ENCODE data around the gene ZCWPW2. TPM values are rescaled to one million over a fixed set of nuclear protein-coding genes. Genes with fewer than 3 reads are reported as not detected.

Gene ZCWPW2, protein sequence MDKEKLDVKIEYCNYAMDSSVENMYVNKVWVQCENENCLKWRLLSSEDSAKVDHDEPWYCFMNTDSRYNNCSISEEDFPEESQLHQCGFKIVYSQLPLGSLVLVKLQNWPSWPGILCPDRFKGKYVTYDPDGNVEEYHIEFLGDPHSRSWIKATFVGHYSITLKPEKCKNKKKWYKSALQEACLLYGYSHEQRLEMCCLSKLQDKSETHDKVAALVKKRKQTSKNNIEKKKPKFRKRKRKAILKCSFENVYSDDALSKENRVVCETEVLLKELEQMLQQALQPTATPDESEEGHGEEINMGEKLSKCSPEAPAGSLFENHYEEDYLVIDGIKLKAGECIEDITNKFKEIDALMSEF
- total RNA-seq, result under 0.01 TPM

GRCh38 chr3:28348629-28349468 lies at the start of gene ZCWPW2, which contains the start of gene AZI2:
TSS of gene ZCWPW2 (plus strand) at chr3:28348721. CDS start at chr3:28413069, 64,348 bp downstream.
TSS of gene AZI2 (minus strand) at chr3:28348824. CDS start at chr3:28340617, 8,207 bp downstream.
- DNase-seq (ENCODE audit: low read depth in 2 of 3, low spot score in 2 of 3), result peak; percentile 85 to 98 (median 96)

DNA sequence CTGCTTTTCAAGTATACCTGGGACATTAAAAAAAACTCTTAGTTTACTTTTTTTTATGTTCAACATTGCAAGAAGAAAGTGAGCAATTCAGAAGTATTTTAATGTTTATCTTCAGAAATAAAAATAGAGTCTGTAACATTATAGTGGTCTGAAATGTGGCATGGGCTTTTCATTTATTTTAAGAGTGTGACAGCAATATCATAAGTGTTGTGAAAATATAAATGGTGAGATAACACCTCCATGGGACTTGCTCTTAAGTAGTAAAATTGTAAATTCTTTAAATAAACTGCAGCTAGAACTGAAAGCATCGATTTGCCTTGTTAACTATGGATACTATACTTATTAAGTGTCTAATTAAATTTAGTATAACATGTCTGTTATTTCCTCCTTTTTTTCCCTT lies 48.8 kb upstream of the ZCWPW2 start:
- DNase-seq (ENCODE audit: low read depth in 2 of 3, low spot score in 2 of 3), result no peak

DNA sequence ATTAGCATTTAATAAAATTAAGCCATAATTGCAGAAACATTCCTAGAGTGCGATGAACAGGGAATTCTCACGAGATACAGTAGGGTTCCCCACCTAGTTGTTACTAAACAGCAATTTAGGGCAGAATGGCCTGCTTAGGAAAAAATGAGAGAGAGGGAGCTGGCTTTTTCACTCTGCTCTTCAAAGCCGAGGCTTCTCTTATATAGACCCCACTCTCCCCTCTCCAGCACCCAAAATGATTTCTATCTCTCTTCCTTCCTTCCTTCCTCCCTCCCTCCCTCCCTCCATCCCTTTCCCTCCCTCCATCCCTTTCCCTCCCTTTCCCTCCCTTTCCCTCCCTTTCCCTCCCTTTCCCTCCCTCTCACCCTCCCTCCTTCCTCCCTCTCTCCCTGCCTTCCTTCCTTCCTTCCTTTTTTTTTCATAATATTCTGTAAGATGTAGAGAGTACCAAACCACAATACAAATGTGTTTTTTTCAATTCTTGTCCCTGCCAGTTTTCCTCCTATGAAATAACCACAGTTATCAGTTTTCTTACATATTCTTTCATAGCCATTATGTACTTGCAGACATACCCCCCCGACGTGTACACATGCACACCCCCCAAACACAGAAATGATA lies 48.1 kb upstream of the ZCWPW2 start:
- DNase-seq (ENCODE audit: low read depth in 2 of 3, low spot score in 2 of 3), result no peak

DNA sequence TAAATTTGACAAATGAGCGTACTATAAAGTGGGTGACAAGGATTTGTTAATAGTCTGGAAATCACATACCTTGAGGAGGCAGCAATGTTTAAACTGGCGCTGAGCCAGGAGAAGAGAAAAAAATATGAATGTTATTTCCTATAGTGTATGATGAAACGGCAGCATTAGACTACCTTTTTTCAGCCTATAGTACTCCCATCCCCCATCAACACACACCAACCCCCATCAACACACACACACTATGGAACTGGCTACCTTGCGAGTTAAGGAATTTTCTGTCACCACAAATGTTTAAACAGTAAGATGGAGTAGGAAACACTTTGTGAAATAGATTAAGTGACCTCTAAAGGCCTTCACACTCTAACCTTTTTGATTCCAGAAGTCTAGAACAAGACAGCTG lies 46.8 kb upstream of the ZCWPW2 start:
- no peak for DNase-seq (ENCODE audit: low read depth in 2 of 3, low spot score in 2 of 3)

GRCh38 chr3:28308196-28308595 lies 40.3 kb upstream of the ZCWPW2 start:
- DNase-seq (ENCODE audit: low read depth in 2 of 3, low spot score in 2 of 3), result no peak

DNA sequence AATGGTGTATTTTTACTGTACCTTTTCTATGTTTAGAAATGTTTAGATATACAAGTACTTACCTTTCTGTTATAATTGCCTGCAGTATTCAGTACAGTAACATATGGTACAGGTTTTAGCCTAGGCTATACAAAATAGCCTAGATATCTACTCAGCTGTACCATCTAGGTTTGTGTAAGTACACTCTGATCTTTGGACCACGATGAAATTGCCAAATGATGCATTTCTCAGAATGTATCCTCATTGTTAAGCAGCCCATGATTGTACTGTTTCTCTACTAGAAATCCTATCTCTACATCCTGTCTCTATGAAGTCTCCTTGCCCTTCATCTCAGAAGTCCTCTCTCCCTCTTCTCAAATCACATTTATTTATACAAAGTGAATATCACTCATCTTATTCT lies 32.8 kb upstream of the ZCWPW2 start:
- DNase-seq (ENCODE audit: low read depth in 2 of 3, low spot score in 2 of 3), result no peak

DNA sequence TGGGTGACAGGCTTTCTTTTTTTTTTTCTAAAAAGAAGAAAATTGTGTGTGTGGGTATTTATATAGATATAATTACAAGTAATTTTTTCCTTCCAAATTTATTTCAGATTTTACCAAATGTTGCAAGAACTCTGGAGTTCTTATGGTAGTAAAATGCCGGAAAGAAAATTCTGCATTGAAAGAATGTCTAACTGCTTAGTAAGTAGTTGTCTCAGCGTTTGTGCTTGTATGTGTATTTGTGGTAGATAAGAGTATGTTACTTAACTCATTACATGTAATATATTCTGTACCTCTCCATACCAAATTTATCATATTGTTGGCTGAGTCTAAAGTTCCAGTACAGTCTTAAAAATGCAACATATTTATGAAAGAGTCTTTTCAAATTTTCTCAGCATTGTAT lies 32.3 kb upstream of the ZCWPW2 start:
- no peak for DNase-seq (ENCODE audit: low read depth in 2 of 3, low spot score in 2 of 3)

GRCh38 chr3:28317438-28318022 lies 31.0 kb upstream of the ZCWPW2 start:
- DNase-seq (ENCODE audit: low read depth in 2 of 3, low spot score in 2 of 3), result peak; percentile 14 to 71 (median 31)

DNA sequence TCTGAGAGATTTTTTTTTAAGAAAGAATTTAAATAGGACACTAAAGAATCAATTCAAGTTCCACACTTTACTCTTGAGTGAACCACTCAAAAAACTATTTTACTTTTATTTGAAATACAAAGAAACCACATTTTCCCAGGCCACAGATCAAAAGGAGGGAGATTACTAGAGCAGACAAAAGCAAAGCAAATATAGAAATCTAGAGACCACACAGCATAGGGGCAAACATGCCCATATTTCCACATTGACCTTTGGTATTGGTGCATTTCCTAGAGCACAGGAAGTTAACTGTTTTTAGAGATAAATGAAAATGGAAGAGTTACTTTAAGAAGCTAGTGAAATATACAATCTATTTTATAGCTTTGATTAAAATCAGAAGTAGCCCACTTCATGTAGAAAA lies 27.5 kb upstream of the ZCWPW2 start:
- no peak for DNase-seq (ENCODE audit: low read depth in 2 of 3, low spot score in 2 of 3)

DNA sequence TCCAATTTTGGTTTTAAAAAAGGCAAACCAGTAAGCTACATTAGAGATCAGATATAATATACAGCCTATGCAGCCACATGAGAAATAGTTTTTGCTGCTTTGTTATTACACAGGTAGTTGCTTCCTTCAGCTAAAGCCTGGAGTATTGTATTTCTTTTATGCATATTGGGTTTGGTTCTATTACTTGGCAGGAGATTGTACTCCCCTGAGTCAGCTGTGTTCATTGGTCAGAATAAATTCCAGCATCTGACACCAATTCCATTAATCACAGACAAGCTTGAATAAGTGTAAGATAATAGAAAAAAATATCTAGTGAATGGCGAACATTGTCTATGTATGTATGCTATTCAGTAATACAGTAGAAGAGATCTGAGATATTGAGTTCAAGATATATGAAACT lies 26.1 kb upstream of the ZCWPW2 start:
- no peak for DNase-seq (ENCODE audit: low read depth in 2 of 3, low spot score in 2 of 3)

GRCh38 chr3:28326458-28326926 lies 22.0 kb upstream of the ZCWPW2 start:
- peak in 1 of 3 donors; percentile 24 for DNase-seq (ENCODE audit: low read depth in 2 of 3, low spot score in 2 of 3)

- peak in 2 of 3 donors; percentile 21 to 61 for DNase-seq (ENCODE audit: low read depth in 2 of 3, low spot score in 2 of 3)
These were observed 20.1 kb upstream of the ZCWPW2 start for GRCh38 chr3:28328188-28329151.

DNA sequence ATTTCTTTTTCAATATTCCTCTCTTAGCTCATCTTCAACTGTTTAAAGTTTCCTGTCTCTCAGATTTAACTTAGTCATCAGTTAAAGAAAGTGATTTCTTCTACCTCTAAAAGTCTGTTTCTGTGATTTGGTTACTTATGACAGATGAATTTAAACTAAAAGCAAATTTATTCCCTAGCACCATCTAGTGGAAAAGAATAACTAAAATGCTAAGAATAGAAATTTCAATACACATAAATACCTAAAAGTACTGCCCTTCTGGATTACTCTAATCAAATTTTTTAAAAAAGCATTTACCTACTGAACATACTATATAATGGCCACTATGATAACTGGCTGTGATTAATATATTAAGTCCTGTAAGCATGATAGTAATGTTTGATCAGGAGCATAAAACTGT lies 14.0 kb upstream of the ZCWPW2 start:
- DNase-seq (ENCODE audit: low read depth in 2 of 3, low spot score in 2 of 3), result peak in 1 of 3 donors; percentile 26

GRCh38 chr3:28335246-28335645 lies 13.3 kb upstream of the ZCWPW2 start:
- no peak for DNase-seq (ENCODE audit: low read depth in 2 of 3, low spot score in 2 of 3)

DNA sequence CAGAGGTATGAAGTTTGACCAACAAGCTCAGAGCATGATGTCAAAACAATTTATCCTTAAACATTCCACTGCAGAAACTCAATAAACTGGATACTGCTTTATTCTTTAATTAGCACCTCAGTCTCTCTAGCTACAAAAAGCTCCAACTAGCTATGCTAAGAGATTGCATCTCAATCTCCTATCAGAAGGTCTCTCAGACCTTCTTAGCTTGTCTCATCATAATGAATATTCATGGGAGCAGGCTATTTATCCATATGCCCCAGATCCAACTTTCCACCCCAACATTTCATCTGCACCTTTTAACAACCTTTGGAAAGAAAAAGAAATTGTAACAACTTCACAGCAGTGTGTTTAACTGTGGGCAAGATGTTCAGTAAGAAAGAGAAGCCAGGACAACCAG lies 11.3 kb upstream of the ZCWPW2 start:
- no peak for DNase-seq (ENCODE audit: low read depth in 2 of 3, low spot score in 2 of 3)

GRCh38 chr3:28343144-28343543 lies 5.4 kb upstream of the ZCWPW2 start:
- DNase-seq (ENCODE audit: low read depth in 2 of 3, low spot score in 2 of 3), result no peak

- DNase-seq (ENCODE audit: low read depth in 2 of 3, low spot score in 2 of 3), result no peak
These were observed 2.8 kb upstream of the ZCWPW2 start for GRCh38 chr3:28345690-28346089.

DNA sequence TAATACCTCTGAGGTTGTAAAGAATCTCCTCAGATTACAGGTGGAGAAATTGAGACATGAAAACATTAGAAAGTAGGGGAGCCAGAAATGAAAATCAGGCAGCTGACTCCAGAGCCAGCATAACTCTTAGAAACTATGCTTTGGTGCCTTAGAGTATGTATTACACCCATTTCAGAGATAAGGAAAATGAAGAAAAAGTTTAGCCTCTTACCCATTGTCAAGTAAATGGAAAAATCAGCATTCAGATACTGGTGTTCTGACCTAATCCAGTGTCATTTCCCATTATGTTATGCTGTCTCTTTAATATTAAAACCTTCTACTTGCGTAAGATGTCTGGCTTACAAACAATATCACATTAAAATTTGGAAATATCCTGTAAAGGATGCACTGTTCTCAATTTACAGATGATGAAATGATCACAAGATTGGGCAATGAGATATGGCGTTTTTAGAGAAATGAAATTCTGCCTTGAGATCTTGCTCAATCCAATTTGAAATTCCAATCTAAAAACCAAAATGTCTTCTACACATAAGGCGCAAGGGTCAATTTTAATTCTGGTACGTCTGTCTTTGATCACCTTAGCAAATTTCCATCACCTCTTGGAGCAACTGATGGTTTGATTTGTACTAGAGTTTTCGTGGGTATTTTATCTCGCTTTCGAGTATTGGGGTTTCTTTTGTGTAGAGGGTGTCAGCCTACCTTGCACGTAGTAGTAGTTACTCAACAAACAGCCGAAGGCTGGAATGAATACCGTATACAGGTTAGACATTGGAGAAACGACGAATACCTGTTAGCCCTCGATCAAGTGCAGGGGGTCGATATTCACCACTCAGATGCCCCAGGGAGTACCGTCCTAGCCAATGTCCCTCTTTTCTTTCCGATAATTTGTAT lies 902 bp upstream of the ZCWPW2 start:
- peak in 1 of 3 donors; percentile 12 for DNase-seq (ENCODE audit: low read depth in 2 of 3, low spot score in 2 of 3)

- DNase-seq (ENCODE audit: low read depth in 2 of 3, low spot score in 2 of 3), result no peak
These were observed 274 bp upstream of the ZCWPW2 start for GRCh38 chr3:28348265-28348628.
